GM19455 (cell line): ENCODE data around the gene PCDHGA10.
"Not testable (repeated sequence)": the region's sequence is repeated elsewhere in the genome, so short reads cannot be mapped to it uniquely, and the experiment has no call there.

Experiments used
- ATAC-seq: cut with Tn5 transposase; IDR thresholded peaks from one replicate; pipeline ENCODE4 v1.9.1; 2021; ENCODE audit not compliant: unreplicated experiment

PCDHGA10 gene

GRCh38 chr5:141392429-141393198 is 20.2 kb upstream of the PCDHGA10 start, which contains the start of gene PCDHGA8:
PCDHGA8 (plus strand) TSS chr5:141392633; CDS start chr5:141392814, 181 bp downstream.
- no peak for ATAC-seq

- no peak for ATAC-seq
These were observed 19.5 kb upstream of the PCDHGA10 start for GRCh38 chr5:141393267-141393666.

GRCh38 chr5:141394401-141395187 is 18.2 kb upstream of the PCDHGA10 start:
- ATAC-seq: not testable (repeated sequence)

GRCh38 chr5:141397756-141398551 is 14.8 kb upstream of the PCDHGA10 start, which contains the start of gene PCDHGB5:
PCDHGB5 (plus strand) TSS chr5:141397947; CDS start chr5:141398128, 181 bp downstream.
- ATAC-seq: peak; percentile 97

- ATAC-seq: no peak
These were observed 14.2 kb upstream of the PCDHGA10 start for GRCh38 chr5:141398608-141399007.

GRCh38 chr5:141399555-141400258 is 13.1 kb upstream of the PCDHGA10 start:
- ATAC-seq: no peak

- no peak for ATAC-seq
These were observed 10.1 kb upstream of the PCDHGA10 start, which contains the start of gene PCDHGA9 for GRCh38 chr5:141402553-141403243. PCDHGA9 (plus strand) TSS chr5:141402778; CDS start chr5:141402953, 175 bp downstream.

- ATAC-seq: no peak
These were observed 9.4 kb upstream of the PCDHGA10 start for GRCh38 chr5:141403387-141403786.

- peak; percentile 49 for ATAC-seq
These were observed 4.8 kb upstream of the PCDHGA10 start, which contains the start of gene PCDHGB6 for GRCh38 chr5:141407790-141408505. PCDHGB6 (plus strand) TSS chr5:141408021; CDS start chr5:141408203, 182 bp downstream.

GRCh38 chr5:141409598-141410306 is 3.0 kb upstream of the PCDHGA10 start:
- no peak for ATAC-seq

GRCh38 chr5:141411575-141411974 is 1.2 kb upstream of the PCDHGA10 start:
- no peak for ATAC-seq

GRCh38 chr5:141413540-141414069 is 818 bp downstream of the PCDHGA10 start:
- ATAC-seq: no peak

- not testable (repeated sequence) for ATAC-seq
These were observed 1.9 kb downstream of the PCDHGA10 start for GRCh38 chr5:141414548-141415274.

GRCh38 chr5:141415275-141415618 is 2.5 kb downstream of the PCDHGA10 start:
- ATAC-seq: not testable (repeated sequence)

GRCh38 chr5:141417494-141418172 is 4.8 kb downstream of the PCDHGA10 start, which contains the start of gene PCDHGB7:
PCDHGB7 (plus strand) TSS chr5:141417677; CDS start chr5:141417860, 183 bp downstream.
- not testable (repeated sequence) for ATAC-seq

- no peak for ATAC-seq
These were observed 6.5 kb downstream of the PCDHGA10 start for GRCh38 chr5:141419074-141419880.
